Measurements from ENCODE around the gene TCF20.
A peak's percentile ranks its signal among the peaks of the same experiment; 100 is the strongest.

TCF20 gene

GRCh38 chr22:42248995-42249394 is 21.5 kb downstream of the TCF20 start:
- no peak for TF ChIP-seq CTCF (conservative IDR thresholded peaks at IDR 0.05)
- H3K27ac ChIP-seq = no peak overlapping the region

GRCh38 chr22:42247596-42247995 is 22.9 kb downstream of the TCF20 start:
- no peak overlapping the region for H3K27ac ChIP-seq
- TF ChIP-seq CTCF (conservative IDR thresholded peaks at IDR 0.05) = no peak

DNA sequence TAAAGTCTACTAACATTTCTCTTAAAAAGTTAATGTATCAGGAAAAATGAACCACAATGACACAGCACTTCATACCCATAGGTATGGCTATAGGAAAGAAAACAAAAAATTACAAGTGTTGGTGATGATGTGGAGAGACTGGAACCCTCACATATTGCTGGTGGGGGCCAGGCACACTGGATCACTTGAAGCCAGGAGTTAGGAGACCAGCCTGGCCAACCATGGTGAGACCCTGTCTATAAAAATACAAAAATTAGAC is 26.7 kb downstream of the TCF20 start:
- H3K27ac ChIP-seq = no peak overlapping the region
- TF ChIP-seq CTCF (conservative IDR thresholded peaks at IDR 0.05) = no peak

DNA sequence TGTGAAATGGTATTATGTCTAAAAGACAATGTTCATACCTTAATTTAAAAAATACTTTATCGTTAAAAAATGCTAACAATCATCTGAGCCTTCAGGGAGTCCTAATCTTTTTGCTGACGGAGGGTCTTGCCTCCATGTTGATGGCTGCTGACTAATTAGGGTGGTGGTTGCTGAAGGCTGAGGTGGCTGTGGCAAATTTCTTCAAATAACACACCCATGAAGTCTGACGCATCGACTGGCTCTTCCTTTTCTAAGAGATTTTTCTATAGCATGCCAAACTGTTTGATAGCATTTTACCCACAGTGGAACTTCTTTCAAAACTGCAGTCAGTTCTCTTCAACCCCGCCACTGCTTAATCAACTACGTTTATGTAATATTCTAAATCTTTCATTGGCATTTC is 33.6 kb downstream of the TCF20 start:
- no peak overlapping the region for H3K27ac ChIP-seq
- TF ChIP-seq CTCF (conservative IDR thresholded peaks at IDR 0.05) = no peak

DNA sequence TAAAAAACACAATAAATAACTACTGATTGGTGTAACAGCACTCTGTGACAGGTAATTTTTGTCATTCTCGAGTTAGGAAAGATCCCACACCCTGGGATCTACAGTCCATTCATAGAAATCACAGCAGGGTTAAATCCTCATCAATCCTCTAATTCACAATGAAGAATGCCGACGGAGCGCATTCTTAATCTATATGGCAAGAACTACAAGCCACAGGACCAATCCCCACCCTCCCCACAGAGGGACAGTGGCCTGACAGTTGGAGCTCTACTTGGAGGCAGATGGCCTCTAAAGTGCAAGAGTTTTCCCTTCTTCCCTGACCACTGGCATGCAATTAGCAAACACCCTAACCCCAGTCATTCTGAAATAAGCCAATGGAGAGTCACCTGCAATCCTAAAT is 34.2 kb downstream of the TCF20 start:
- no peak for TF ChIP-seq CTCF (conservative IDR thresholded peaks at IDR 0.05)
- H3K27ac ChIP-seq = no peak overlapping the region

DNA sequence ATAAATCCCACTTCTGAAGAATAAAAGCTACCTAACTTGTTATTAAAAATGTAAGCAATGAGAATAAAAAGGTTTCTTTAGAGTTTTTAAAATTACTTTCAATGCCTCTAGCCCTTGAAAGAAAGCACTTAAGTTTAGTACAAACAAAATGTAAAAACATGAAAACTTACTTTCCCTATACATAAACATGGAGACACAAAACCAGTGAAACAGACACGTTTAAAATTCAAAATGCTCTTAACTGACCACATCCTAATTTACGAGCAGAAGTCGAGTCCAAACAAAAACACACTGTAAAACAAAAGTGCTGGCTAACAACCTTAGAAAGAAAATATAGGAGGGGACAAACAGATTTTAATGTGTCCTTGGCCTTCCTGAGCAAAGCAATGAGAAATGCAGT is 36.6 kb downstream of the TCF20 start:
- no peak for TF ChIP-seq CTCF (conservative IDR thresholded peaks at IDR 0.05)
- H3K27ac ChIP-seq = peak overlapping the region; percentile 52

DNA sequence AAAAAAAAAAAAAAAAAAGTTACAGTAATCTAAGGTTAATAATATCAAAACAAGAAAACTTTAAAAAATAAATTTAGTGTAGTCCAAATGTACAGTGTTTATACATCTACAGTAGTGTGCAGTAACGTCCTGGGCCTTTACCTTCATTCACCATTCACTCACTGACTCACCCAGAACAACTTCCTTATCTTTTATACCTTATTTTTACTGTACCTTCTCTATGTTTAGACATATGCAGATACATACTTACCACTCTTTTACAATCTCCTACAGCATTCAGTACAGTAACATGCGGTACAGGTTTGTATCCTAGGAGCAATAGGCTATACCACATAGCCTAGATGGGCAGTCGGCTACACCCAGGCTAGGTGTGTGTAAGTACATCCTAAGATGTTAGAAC is 38.5 kb downstream of the TCF20 start:
- H3K27ac ChIP-seq = no peak overlapping the region
- no peak for TF ChIP-seq CTCF (conservative IDR thresholded peaks at IDR 0.05)
